Measurements from ENCODE around the gene NRXN3. TPM values are rescaled to one million over a fixed set of nuclear protein-coding genes. Genes with fewer than 3 reads are reported as not detected.

NRXN3 gene
- polyA plus RNA-seq, 1 experiment = 7.0 TPM

DNA sequence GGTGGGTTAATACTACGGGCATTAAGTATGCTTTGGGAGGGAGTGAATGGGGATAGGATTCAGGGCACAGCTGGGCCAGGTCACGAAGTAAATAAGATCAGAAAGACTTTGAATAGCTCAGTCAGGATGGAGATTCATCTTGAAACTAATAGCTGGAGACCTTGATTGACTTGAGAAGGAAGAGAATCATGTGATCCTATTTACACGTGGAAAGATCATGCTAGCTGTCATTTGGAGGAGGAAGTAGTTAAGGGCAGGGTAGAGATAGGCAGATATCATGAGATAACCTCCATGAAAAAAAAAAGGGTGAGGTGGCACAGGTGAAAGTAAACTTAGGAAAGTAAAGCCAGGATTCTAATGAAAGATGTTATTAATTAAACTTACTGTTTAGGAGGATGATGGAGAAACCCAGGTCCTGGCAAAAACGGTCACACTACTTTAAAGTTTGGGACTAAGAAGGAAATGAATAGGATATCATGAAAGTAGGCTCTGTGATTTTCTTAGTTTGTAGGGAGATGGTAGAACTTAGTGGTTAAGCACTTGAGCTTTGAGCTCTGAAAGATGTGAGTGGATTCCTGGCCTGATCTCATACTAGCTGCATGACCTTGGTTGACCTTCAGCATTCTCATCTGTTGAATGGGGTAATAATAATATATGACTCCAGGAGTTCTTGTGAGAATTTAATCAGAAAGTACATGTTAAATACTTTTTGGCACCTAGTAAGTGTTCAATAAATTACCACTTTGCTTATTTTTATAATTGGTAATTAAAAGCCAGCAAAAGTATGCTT, 439.0 kb downstream of the NRXN3 start:
- POLR2A ChIA-PET = no interaction called here
- Histone ChIP-seq H3K27me3 (ENCODE audit: control insufficient read depth, insufficient read depth, low read length) (no peaks in the 10 kb centered on the region), H3K4me3 (ENCODE audit: low read depth, low read length) (no peak overlapping the region), H3K36me3 (ENCODE audit: control insufficient read depth, insufficient read depth, low read length) (no peaks in the 10 kb centered on the region)
- DNase-seq (ENCODE audit: low read depth) = no peak
- CTCF ChIA-PET = interaction anchor here (0.6 to 1.1 kb wide), 4 partner anchors 11 to 954 kb away, joined by 3 to 4 read pairs (median 3); no protein-coding TSS in a partner anchor
- TF ChIP-seq, protein P1, sequence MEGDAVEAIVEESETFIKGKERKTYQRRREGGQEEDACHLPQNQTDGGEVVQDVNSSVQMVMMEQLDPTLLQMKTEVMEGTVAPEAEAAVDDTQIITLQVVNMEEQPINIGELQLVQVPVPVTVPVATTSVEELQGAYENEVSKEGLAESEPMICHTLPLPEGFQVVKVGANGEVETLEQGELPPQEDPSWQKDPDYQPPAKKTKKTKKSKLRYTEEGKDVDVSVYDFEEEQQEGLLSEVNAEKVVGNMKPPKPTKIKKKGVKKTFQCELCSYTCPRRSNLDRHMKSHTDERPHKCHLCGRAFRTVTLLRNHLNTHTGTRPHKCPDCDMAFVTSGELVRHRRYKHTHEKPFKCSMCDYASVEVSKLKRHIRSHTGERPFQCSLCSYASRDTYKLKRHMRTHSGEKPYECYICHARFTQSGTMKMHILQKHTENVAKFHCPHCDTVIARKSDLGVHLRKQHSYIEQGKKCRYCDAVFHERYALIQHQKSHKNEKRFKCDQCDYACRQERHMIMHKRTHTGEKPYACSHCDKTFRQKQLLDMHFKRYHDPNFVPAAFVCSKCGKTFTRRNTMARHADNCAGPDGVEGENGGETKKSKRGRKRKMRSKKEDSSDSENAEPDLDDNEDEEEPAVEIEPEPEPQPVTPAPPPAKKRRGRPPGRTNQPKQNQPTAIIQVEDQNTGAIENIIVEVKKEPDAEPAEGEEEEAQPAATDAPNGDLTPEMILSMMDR (IDR thresholded peaks at IDR 0.05; ENCODE audit: insufficient read depth, low read depth, low read length) = no peak

DNA sequence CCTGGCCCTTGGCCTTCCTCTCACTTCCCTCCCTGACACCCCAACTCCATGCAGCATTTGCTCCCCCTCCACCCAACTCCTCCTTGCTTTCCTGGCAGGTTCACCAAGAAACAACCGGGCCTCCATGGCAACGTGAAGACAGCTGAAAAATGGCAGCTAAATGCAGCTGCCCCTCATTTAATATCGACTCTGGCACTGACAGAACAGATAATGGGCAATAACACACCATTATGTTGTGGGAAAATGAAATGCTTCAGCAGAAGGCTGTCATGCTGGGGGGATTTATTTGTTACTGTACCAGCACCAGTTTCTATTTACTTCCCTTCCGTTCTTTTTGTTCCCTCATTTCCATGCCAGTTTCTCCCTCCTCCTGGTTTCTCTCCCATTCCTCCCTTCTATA, 440.8 kb downstream of the NRXN3 start:
- ChIA-PET CTCF (interaction anchor here (0.7 kb wide), 1 partner anchor 14 kb away, joined by 4 read pairs; no protein-coding TSS in a partner anchor), POLR2A (no interaction called here)
- no peak overlapping the region for H3K4me3 ChIP-seq (ENCODE audit: low read depth, low read length)

DNA sequence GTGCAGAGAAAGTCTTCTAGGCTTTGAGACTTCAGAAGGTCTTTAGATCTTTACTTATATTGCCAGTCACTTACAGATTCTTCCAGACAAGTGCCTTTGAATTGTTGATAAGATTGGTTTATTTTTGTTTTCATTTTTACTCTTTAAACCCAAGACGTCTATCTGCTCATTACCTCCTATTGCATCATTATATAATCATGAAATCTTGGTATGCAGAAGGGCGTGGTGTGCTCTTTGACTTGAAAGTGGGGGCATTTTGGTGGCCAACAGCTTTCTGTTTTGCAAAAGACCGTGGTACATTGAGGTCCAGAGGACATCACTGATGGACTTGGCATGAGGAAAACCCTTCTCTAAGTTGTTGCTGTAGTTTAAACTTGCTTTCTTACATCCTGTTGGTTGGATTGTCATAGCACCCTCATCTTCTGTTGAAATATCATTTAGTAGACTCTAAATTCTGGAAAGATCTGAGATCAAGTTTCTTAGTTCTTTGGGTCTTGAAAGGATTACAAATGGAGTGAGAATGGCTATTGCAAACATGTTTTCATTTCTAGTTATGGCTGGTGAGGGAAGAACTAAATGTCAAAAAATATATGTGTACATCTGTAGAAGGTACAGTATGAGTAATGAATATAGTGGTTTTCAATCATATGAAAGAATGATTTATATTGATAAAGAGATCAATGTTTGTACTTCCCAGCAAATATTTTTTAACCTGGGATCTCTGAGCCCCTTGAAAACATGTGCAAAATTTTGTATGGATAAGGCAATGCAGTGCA, 441.8 kb downstream of the NRXN3 start:
- Histone ChIP-seq H3K4me3 (ENCODE audit: low read depth, low read length) (no peak overlapping the region), H3K36me3 (ENCODE audit: control insufficient read depth, insufficient read depth, low read length) (no peaks in the 10 kb centered on the region), H3K27me3 (ENCODE audit: control insufficient read depth, insufficient read depth, low read length) (no peaks in the 10 kb centered on the region)
- DNase-seq (ENCODE audit: low read depth) = no peak
- CTCF ChIA-PET = interaction anchor here (0.7 to 1.6 kb wide), 5 partner anchors 9 to 45 kb away, joined by 3 to 5 read pairs (median 4); no protein-coding TSS in a partner anchor
- TF ChIP-seq, protein P1 (IDR thresholded peaks at IDR 0.05; ENCODE audit: insufficient read depth, low read depth, low read length) = no peak
- POLR2A ChIA-PET = no interaction called here

More for the DNA sequence above, 440.8 kb downstream of the NRXN3 start:
- no peak for DNase-seq (ENCODE audit: low read depth)
- TF ChIP-seq, protein P1 (IDR thresholded peaks at IDR 0.05; ENCODE audit: insufficient read depth, low read depth, low read length) = no peak
- no peaks in the 10 kb centered on the region for H3K36me3 ChIP-seq (ENCODE audit: control insufficient read depth, insufficient read depth, low read length)
- no peaks in the 10 kb centered on the region for H3K27me3 ChIP-seq (ENCODE audit: control insufficient read depth, insufficient read depth, low read length)

DNA sequence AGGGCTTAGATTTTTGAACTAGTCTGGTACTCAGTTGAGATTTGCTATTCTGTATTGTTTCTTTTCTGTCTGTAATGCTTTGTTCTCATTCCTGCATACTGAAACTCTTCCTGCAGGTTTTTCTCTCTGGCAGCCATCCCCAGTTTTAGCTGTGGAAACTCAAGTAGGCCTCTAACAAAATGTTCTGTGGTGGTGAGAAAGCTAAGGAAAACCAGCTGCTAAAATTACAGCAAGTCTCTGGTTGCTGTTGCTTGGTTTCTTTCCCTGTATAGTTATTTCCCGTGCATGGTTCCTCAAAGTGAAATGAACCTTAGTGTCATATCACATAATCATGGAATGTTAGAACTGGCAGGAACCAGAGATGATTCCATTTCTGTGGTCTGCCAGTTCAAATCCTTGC, 442.5 kb downstream of the NRXN3 start:
- no peak for DNase-seq (ENCODE audit: low read depth)
- no peak overlapping the region for H3K4me3 ChIP-seq (ENCODE audit: low read depth, low read length)
- POLR2A ChIA-PET = no interaction called here

More for the DNA sequence above, 442.5 kb downstream of the NRXN3 start:
- CTCF ChIA-PET = interaction anchor here (0.7 to 1.6 kb wide), 4 partner anchors 9 to 46 kb away, joined by 3 to 5 read pairs (median 4); no protein-coding TSS in a partner anchor
- Histone ChIP-seq H3K27me3 (ENCODE audit: control insufficient read depth, insufficient read depth, low read length) (no peaks in the 10 kb centered on the region), H3K36me3 (ENCODE audit: control insufficient read depth, insufficient read depth, low read length) (no peaks in the 10 kb centered on the region)
- TF ChIP-seq, protein P1 (IDR thresholded peaks at IDR 0.05; ENCODE audit: insufficient read depth, low read depth, low read length) = no peak

Measured in BJ (cell line).